ENCODE data around the gene BANF2.

BANF2 gene

DNA sequence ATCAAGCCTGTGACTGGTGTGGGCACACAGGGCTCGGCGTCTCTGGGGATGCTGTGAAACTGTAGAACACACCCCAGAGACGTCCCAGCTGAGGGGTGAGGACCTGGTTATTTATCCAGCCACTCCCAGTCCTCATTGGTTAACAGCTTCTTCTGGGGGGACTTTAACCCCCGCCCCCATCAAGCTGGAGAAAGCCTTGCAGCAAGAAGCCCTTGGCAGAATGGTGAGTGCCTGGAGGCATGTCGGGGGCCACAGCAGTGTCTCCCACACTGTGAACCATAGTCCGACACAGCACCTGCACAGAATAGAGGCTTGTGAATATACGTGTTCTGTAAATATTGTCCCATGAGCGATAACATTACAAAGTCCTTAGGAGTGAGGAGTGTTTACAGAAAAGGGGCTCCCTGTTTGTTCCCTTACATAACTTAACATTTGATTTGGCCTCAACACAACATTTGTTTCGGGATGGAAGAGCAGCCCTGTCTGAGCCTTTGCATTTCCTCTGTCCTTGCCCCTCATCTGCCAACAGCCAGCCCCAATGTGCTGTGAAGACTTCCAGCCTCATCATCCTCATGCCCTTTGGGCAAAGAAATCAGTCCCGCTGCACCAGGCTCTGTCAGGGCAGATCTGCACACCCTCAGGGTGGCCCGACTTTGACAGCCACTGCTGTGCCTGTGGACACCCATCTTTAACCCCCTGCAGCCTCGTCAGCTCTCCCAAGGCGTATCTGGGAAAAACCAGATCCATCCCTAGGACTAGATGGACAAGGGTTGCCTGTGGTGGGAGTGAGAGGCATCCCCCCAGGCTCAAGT lies 15.5 kb upstream of the BANF2 start:
- Mint-ChIP-seq H3K9me3 (no peaks in the 10 kb centered on the region), H3K27ac (no peak overlapping the region), H3K4me1 (peaks cover 26% of the 10 kb centered on the region), H3K27me3 (peaks cover 48% of the 10 kb centered on the region), H3K4me3 (no peak overlapping the region)
- no peak for ATAC-seq
- DNase-seq = no peak

DNA sequence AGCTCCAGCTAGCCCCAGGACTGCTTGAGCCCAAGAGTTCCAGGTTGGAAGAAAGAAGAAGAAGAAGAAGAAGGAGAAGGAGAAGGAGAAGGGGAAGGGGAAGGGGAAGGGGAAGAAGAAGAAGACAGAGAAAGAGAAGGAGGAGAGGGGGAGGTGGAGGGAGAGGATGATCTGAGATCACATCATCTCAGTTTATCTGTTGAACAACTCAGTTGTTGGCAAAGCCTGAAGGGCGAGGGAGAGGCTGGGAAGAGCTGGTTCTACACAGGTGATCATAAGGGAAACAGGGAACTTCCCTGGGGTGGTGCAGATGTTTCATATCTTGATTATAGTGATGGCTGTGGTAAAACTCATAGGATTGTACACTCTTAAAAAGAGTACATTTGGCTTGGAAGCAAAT lies 14.6 kb upstream of the BANF2 start:
- no peak for ATAC-seq
- Mint-ChIP-seq H3K4me3 (no peak overlapping the region), H3K27ac (no peak overlapping the region), H3K27me3 (peaks cover 50% of the 10 kb centered on the region), H3K9me3 (no peaks in the 10 kb centered on the region), H3K4me1 (peaks cover 18% of the 10 kb centered on the region)
- no peak for DNase-seq

DNA sequence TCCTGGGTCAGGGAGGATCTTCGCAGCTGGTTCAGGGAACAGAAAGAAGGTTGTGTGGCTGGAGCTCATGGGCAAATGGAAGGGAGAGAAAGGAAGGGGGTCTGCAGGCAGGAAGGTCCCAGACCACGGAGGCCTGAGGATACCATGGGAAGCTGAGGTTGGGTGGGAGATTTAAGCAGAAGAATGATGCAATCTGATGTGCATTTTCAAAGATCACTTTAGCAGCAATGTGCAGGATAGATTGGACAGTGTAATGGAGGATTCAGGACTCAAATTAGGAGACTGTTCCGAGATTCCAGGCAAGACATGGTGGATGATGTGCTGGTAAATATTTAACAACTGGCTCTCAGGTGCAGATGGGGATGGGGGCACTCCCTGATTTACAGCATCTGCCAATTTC lies 12.0 kb upstream of the BANF2 start:
- peaks cover 7% of the 10 kb centered on the region for H3K4me1 Mint-ChIP-seq
- H3K9me3 Mint-ChIP-seq = no peaks in the 10 kb centered on the region
- H3K4me3 Mint-ChIP-seq = no peak overlapping the region
- DNase-seq (no peak), ATAC-seq (no peak)
- peaks cover 74% of the 10 kb centered on the region for H3K27me3 Mint-ChIP-seq
- H3K27ac Mint-ChIP-seq = no peak overlapping the region

DNA sequence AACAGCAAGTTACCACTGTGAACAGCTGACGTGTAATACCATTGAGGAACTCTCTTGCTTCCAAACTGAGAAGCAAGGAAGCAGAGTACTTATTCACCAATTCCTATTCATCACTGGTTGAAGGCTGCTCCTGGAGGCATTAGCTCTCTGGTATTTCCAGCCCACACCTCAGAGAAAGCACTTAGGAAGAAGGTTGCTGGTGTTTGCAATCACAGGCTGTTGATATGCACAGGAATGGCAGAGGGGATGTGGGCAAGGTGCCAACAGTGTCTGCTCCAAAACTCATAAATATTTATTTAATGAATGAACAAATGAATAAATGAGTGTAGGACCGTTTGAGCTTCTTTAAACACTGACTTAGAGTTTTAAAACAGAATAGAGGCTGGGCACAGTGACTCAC lies 10.8 kb upstream of the BANF2 start:
- Mint-ChIP-seq H3K4me3 (no peak overlapping the region), H3K27me3 (peaks cover 73% of the 10 kb centered on the region), H3K27ac (no peak overlapping the region), H3K9me3 (no peaks in the 10 kb centered on the region), H3K4me1 (no peaks in the 10 kb centered on the region)
- DNase-seq (no peak), ATAC-seq (no peak)

DNA sequence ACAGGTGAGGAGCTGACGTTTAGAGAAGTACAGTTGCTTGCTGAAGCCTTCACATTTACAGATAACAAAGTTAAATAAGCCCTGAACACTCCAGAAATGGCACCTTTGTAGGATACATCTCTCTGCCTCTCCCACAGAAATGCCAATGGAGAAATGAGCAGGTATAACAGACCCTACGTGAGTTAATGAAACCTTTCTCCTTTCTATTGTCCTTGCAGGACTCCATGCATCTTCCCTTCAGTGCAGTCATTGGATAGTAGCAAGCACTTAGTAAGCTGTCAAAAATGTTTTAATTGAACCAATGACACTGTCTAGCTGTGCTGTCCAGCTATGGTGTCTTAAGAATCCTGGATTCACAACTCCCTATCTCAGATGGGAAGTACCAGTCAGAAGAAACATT lies 9.6 kb upstream of the BANF2 start:
- Mint-ChIP-seq H3K27ac (no peak overlapping the region), H3K27me3 (peaks cover 66% of the 10 kb centered on the region), H3K4me1 (no peaks in the 10 kb centered on the region), H3K4me3 (no peak overlapping the region), H3K9me3 (no peaks in the 10 kb centered on the region)
- ATAC-seq = no peak
- no peak for DNase-seq

DNA sequence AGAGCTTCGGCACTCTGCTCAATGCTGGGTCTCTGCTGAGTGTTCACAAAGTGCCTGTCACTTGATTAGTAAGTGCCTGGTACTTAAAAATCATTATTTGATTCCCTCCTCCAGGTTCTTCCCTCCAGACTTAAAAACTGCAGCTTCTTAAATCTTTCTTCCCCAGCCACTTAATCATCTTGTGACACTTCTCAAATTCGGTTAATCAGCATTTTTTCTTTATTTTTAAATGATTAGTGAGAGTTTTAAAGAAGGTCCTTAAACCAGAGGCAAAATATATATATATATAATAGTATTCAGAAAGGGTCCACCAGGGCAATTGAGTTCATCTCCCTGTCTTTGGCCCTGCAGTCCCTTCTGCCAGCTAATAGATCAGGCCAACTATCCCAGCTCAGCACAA lies 8.0 kb upstream of the BANF2 start:
- no peak overlapping the region for H3K4me3 Mint-ChIP-seq
- no peak overlapping the region for H3K27ac Mint-ChIP-seq
- DNase-seq = no peak
- H3K9me3 Mint-ChIP-seq = peaks cover 0 to 7% of the 10 kb centered on the region in 2 donors
- H3K4me1 Mint-ChIP-seq = no peaks in the 10 kb centered on the region
- no peak for ATAC-seq
- H3K27me3 Mint-ChIP-seq = peaks cover 51% of the 10 kb centered on the region

DNA sequence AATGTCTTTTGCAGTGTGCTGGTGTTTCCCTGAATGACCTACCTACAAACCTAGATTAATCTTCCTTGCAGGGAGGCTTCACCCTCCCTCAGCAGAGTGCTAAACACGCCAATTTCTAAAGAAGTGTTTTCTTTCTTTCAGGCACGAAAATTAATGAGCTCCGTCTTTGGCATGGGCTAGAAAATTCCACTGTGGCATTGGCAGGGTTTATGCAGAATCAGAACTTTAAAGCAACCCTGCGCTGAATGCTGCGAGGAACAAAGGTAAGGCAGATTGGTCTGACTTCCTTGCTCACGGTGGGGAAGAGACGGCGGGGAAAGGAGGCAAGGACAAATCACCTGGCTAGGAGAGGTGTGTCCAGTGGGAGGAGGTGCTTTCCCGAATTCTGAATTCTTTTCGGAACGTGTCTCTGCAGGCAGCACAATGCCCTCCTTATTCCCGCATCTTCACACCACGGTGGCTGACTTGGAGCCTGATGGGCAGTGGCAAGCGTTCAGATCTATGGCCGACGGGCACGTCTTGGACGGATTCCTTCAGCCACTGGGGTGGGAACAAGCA lies 6.2 kb upstream of the BANF2 start:
- no peak for DNase-seq
- peaks cover 0 to 7% of the 10 kb centered on the region in 2 donors for H3K9me3 Mint-ChIP-seq
- no peaks in the 10 kb centered on the region for H3K4me1 Mint-ChIP-seq
- H3K4me3 Mint-ChIP-seq = no peak overlapping the region
- H3K27ac Mint-ChIP-seq = no peak overlapping the region
- peaks cover 38% of the 10 kb centered on the region for H3K27me3 Mint-ChIP-seq
- no peak for ATAC-seq

DNA sequence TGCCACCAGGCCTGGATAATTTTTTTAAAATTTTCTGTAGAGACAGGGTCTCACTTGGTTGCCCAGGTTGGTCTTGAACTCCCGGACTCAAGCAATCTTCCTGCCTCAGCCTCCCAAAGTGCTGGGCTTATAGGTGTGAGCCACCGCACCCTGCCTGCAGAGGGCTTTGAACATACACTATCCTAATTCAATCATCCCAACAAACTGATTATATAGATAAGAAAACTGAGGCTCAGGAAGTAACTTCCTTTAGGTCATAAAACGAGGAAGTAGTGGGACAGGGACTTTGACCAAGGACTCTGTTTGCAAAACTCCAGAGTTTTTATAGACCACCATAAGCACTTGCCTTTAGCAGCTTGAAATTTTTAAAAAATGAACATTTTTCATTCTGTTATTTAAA lies 5.0 kb upstream of the BANF2 start:
- H3K4me1 Mint-ChIP-seq = no peaks in the 10 kb centered on the region
- H3K27ac Mint-ChIP-seq = no peak overlapping the region
- no peak overlapping the region for H3K4me3 Mint-ChIP-seq
- H3K9me3 Mint-ChIP-seq = peaks cover 0 to 7% of the 10 kb centered on the region in 2 donors
- DNase-seq (no peak), ATAC-seq (no peak)
- peaks cover 38% of the 10 kb centered on the region for H3K27me3 Mint-ChIP-seq

DNA sequence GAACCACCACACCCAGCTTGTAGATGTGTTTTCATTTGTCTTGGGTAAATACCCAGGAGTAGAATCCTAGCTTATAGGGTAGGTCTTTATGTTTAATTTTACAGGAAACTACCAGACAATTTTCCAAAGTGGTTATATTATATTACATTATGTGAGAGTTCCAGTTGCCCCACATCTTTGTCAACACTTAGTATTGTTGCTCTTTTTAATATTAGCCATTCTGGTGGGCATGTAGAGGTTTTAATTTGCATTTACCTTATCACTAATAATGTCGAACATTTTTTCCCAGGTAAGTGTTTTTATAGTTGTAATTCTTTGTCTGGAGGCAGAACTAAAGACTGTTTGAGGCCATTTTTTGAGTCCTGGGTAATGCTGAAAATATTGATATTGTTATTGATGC lies 3.5 kb upstream of the BANF2 start:
- no peak for DNase-seq
- peaks cover 0 to 7% of the 10 kb centered on the region in 2 donors for H3K9me3 Mint-ChIP-seq

DNA sequence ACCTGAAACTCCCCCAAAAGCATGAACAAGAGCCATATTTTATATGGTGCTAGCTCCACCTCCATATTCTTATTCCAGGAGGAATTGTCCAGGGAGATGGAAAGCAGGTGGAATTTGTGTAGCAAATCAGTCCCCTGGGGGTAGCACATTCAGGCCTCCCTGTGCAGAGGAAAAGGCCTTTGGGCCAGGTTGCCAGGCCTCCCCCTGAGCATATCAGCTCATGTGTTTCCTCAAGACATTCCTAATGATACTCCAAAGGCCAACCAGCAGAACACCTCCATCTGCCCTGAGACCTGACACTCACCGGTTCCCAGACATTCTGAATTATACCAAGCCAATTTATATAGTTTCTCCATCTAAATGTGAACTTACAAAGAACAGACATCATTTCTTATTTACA lies 2.6 kb upstream of the BANF2 start:
- no peak for DNase-seq
- Mint-ChIP-seq H3K27ac (no peak overlapping the region), H3K4me1 (no peaks in the 10 kb centered on the region), H3K4me3 (no peak overlapping the region), H3K9me3 (peaks cover 0 to 7% of the 10 kb centered on the region in 2 donors), H3K27me3 (peaks cover 16% of the 10 kb centered on the region)
- ATAC-seq = no peak

More for the DNA sequence above, 3.5 kb upstream of the BANF2 start:
- no peaks in the 10 kb centered on the region for H3K4me1 Mint-ChIP-seq
- ATAC-seq = no peak
- H3K27me3 Mint-ChIP-seq = peaks cover 25% of the 10 kb centered on the region
- H3K4me3 Mint-ChIP-seq = no peak overlapping the region
- no peak overlapping the region for H3K27ac Mint-ChIP-seq

DNA sequence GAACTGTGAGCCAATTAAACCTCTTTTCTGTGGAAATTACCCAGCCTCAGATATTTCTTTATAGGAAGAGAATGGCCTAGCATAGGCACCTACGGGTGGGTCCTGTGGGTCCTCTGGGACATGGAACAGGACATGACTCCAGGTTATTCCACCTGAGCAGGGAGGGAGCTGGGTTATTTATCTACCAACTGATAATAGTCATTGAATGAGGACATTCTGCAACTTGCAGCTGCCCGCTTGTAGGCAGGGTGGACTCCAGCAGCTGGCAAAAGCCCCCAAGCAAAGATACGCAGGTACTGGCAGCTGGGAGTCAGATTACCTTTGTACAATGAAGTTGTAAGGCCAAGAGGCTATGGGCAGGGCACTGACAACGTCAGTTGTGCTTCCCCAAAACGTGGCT lies 1.4 kb upstream of the BANF2 start:
- Mint-ChIP-seq H3K27ac (no peak overlapping the region), H3K9me3 (peaks cover 0 to 7% of the 10 kb centered on the region in 2 donors), H3K27me3 (peaks cover 11% of the 10 kb centered on the region), H3K4me1 (no peaks in the 10 kb centered on the region), H3K4me3 (no peak overlapping the region)
- no peak for ATAC-seq
- no peak for DNase-seq

DNA sequence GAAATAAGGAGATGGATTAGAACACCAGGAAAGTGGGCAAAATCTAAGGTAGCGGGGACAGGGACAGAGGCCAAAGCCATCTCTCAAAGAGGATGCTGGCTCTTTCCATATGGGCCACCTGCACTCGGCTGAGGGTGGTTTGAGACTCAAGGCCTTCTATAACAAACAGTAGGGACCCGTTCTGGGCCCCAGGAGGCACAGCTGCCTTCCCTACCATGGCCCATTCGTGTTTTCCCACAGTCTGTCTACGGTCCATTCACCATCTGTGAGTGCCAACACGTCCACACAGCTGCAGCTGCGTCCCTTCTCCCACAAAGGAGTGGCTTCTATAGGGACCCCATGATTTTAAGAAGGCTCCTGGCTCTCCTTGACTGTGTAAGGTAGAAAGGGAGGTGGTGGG lies 871 bp downstream of the BANF2 start:
- ATAC-seq (no peak), DNase-seq (no peak)
- Mint-ChIP-seq H3K9me3 (peaks cover 0 to 4% of the 10 kb centered on the region in 2 donors), H3K27ac (no peak overlapping the region), H3K4me3 (no peak overlapping the region), H3K4me1 (no peaks in the 10 kb centered on the region), H3K27me3 (no peaks in the 10 kb centered on the region)

DNA sequence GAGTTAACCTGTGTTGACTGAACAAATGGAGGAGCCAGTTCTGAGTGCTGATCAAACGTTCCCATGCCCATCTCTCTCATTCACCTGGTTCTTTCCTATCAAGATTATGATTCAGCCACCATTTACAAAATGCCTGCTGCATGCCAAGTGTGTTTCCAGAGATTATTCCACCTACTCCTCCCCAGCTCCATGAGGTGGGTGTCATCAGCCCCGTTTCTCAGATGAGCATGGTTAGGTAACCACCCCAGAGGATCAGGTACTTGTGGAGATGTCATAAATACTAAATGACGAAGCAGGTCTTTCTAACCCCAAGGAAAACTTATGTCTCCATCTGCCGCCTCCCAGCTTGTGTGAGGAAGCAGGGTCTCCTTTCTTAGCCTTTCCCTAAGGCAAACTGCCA lies 2.1 kb downstream of the BANF2 start:
- ATAC-seq (no peak), DNase-seq (no peak)
- Mint-ChIP-seq H3K27ac (no peak overlapping the region), H3K27me3 (no peaks in the 10 kb centered on the region), H3K4me3 (no peak overlapping the region), H3K9me3 (no peaks in the 10 kb centered on the region), H3K4me1 (no peaks in the 10 kb centered on the region)

DNA sequence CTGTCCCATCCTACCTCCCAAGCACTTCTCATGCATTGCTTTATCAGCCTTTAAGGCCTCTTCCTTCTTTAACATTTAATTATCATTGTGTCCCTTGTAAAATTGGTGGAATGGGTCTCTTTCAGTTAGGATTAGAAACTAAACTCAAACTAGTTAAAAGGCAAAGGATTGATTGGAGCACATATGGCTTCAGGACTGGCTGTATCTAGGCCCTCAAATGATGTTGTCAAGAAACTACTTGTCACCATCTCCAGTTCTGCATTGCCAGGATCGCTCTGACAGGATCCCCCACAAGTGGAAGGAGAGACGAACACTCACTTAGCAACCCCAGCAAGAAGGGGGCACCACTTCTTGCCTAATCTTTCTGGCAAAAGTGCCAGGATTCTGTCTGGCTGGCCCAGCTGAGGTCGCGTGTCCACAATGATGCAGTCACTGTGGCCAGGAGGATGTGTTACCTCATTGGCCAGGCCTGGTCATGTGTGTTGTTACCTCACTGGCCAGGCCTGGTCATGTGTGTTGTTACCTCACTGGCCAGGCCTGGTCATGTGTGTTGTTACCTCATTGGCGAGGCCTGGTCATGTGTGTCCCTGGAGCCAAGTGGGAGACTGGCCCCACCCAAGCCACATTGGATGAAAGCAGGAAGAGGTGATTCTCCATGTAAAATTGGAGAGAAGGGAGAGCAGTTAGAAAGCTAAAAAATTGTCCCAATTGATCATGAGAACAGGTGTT lies 5.0 kb downstream of the BANF2 start:
- Mint-ChIP-seq H3K27me3 (no peaks in the 10 kb centered on the region), H3K4me3 (no peak overlapping the region), H3K27ac (peak overlapping the region in 1 of 2 donors; percentile 61), H3K4me1 (no peaks in the 10 kb centered on the region), H3K9me3 (no peaks in the 10 kb centered on the region)
- ATAC-seq (no peak), DNase-seq (no peak)

DNA sequence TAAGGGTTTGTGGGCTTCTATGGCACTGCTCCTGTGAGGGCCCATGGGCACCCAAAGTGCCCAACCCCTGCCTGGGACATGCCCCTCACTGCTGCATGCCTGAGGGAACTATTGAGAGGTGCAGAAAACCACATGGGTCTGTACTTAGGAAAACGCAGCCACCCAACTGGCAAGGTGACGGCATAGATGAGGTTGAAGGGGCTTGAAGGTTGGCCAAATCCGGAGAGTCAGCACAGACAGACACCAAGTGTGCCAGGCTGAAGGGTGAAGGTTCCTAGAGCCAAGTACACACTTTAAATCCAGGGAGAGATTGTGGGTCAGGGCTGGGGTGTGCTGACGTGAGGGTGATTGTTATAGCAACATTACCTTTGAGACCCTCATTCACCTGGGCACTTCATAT lies 6.2 kb downstream of the BANF2 start:
- H3K4me3 Mint-ChIP-seq = no peak overlapping the region
- no peaks in the 10 kb centered on the region for H3K4me1 Mint-ChIP-seq
- H3K9me3 Mint-ChIP-seq = no peaks in the 10 kb centered on the region
- no peaks in the 10 kb centered on the region for H3K27me3 Mint-ChIP-seq
- DNase-seq (no peak), ATAC-seq (no peak)
- no peak overlapping the region for H3K27ac Mint-ChIP-seq

DNA sequence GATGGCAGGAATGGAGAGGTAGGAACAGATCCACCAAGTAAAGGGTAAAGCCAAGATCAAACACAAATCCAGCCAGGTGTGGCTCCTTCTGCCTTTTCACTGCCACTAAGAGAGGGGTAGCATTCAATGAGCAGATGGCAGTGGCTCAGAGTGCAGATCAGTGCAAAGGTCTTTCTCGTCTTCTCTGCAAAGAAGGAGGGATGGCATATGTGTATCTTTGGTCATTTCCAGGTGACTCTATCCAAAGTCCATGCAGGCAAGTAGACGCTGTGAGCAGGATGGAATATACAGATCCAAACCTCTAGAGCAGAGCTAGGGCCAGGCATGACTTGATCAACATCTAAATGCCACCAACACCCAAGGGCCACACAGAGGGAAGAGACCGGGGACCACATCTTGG lies 6.9 kb downstream of the BANF2 start:
- Mint-ChIP-seq H3K9me3 (no peaks in the 10 kb centered on the region), H3K27ac (no peak overlapping the region), H3K4me3 (no peak overlapping the region), H3K27me3 (no peaks in the 10 kb centered on the region), H3K4me1 (no peaks in the 10 kb centered on the region)
- ATAC-seq = no peak
- DNase-seq = no peak
